ENCODE data around the gene SMARCB1. TPM values are rescaled to one million over a fixed set of nuclear protein-coding genes. Genes with fewer than 3 reads are reported as not detected.

Gene SMARCB1
- total and polyA plus RNA-seq, 2 of the 4 experiments (the other 2 are of a cell fraction): 110 to 159 TPM

DNA sequence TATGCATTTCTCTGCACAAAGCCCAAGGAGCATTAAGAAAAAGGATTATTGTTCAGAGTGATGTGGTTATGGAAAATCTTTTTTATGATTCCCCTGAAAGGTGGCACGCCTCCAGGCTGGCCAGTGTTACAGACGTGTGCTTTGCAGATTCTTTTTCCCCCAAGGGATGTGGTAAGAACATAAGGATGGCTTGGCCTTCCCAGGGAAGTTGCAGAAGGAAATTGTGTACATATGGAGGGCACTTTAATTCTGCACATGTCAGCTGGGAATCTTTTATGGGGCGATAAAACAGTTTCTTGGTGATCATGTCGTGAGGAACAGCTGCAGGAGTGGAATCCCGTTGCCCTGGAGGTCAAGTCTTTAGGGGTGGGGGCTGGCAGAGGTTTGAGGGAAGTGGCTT is 9.7 kb downstream of the SMARCB1 start:
- BruUV-seq (replicated peaks): no TSS peak
- CTCF ChIA-PET: no interaction called here
- Histone ChIP-seq H3K4me1 (ENCODE audit: control insufficient read depth, insufficient read depth, low read length) (peaks cover 1% of the 10 kb centered on the region; the same call in 1 of the 2 replicates), H3K23ac (ENCODE audit: low read depth, low read length) (no peak overlapping the region), H3K4me2 (ENCODE audit: low read depth, low read length) (no peak overlapping the region), H3K27me3 (ENCODE audit: control insufficient read depth, insufficient read depth, low read length) (no peaks in the 10 kb centered on the region), H3K9me3 (ENCODE audit: control insufficient read depth, insufficient read depth, low read length) (no peaks in the 10 kb centered on the region), H2BK20ac (ENCODE audit: low read depth, low read length) (no peak overlapping the region), H3K4ac (ENCODE audit: low read depth, low read length) (no peak overlapping the region), H4K20me1 (ENCODE audit: insufficient read depth, low read length) (peaks cover 22% of the 10 kb centered on the region), H2AK5ac (ENCODE audit: low read depth, low read length) (no peak overlapping the region), H2BK5ac (ENCODE audit: low read depth, low read length, poor library complexity, severe bottlenecking) (no peak overlapping the region), H3K79me1 (ENCODE audit: low read depth in 1 of 2, low read length in 2 of 2) (peaks cover 24 to 39% of the 10 kb centered on the region in 2 experiments), H4K91ac (ENCODE audit: insufficient read depth, low read depth, low read length) (no peak overlapping the region), H3K27ac (ENCODE audit: insufficient read depth, low read length) (no peak overlapping the region), H3K36me3 (ENCODE audit: control insufficient read depth, insufficient read depth, low read length) (peaks cover 67% of the 10 kb centered on the region), H3K14ac (replicated peaks; ENCODE audit: low read depth, low read length) (no peak overlapping the region), H4K8ac (ENCODE audit: low read depth in 2 of 2, low read length in 2 of 2) (no peak overlapping the region), H2AFZ (replicated peaks; ENCODE audit: low read length, poor library complexity) (no peak overlapping the region), H4K5ac (ENCODE audit: low read depth, low read length) (no peak overlapping the region), H3K18ac (ENCODE audit: low read depth, low read length) (no peak overlapping the region), H2BK15ac (ENCODE audit: low read depth, low read length) (no peak overlapping the region), H3K9ac (ENCODE audit: low read depth, low read length) (no peak overlapping the region), H3K9me1 (ENCODE audit: insufficient read depth, low read length) (peaks cover 6% of the 10 kb centered on the region; the same call in 1 of the 2 replicates), H3K4me3 (ENCODE audit: insufficient read depth, low read depth, low read length) (no peak overlapping the region), H3K56ac (ENCODE audit: extremely low read depth, insufficient read depth, low read length) (no peak overlapping the region), H2BK120ac (ENCODE audit: low read depth, low read length) (no peak overlapping the region), H2AK9ac (replicated peaks; ENCODE audit: low read depth, low read length, poor library complexity) (no peak overlapping the region)
- 60% methylated on average over 1 of the region's 5 CpGs; no CpG with 5 or more reads in 1 of the 2 experiments for WGBS, 2 experiments (ENCODE audit: extremely low coverage in 2 of 2, insufficient read length in 1 of 2)
- DNase-seq: no peak
- in situ Hi-C loops (cut with MboI; ENCODE audit: low sequenced_read_pairs) (no loop called here), intact Hi-C loops (cut with micrococcal nuclease) (no loop called here), dilution Hi-C loops (cut with HindIII; ENCODE audit: low sequenced_read_pairs, unreplicated experiment) (no loop called here)
- ATAC-seq (ENCODE audit: low read depth): no peak
- POLR2A ChIA-PET (ENCODE audit: unreplicated experiment): interaction anchor here (0.6 kb wide), 1 partner anchor 12 kb away, joined by 4 read pairs; no protein-coding TSS in a partner anchor
- no peak for TF ChIP-seq SMC3 (IDR thresholded peaks at IDR 0.05; ENCODE audit: low read depth, low read length)
- TF ChIP-seq CHD1 (IDR thresholded peaks at IDR 0.05; ENCODE audit: low read depth, low read length): no peak
- TF ChIP-seq, protein P1, sequence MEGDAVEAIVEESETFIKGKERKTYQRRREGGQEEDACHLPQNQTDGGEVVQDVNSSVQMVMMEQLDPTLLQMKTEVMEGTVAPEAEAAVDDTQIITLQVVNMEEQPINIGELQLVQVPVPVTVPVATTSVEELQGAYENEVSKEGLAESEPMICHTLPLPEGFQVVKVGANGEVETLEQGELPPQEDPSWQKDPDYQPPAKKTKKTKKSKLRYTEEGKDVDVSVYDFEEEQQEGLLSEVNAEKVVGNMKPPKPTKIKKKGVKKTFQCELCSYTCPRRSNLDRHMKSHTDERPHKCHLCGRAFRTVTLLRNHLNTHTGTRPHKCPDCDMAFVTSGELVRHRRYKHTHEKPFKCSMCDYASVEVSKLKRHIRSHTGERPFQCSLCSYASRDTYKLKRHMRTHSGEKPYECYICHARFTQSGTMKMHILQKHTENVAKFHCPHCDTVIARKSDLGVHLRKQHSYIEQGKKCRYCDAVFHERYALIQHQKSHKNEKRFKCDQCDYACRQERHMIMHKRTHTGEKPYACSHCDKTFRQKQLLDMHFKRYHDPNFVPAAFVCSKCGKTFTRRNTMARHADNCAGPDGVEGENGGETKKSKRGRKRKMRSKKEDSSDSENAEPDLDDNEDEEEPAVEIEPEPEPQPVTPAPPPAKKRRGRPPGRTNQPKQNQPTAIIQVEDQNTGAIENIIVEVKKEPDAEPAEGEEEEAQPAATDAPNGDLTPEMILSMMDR (conservative IDR thresholded peaks at IDR 0.05; ENCODE audit: low read depth, low read length): no peak
- TF ChIP-seq MAZ (IDR thresholded peaks at IDR 0.05; ENCODE audit: borderline replicate concordance, low read depth, low read length): no peak
- no peak for TF ChIP-seq MXI1 (IDR thresholded peaks at IDR 0.05; ENCODE audit: borderline replicate concordance, low read depth, low read length)
- TF ChIP-seq, protein P2, sequence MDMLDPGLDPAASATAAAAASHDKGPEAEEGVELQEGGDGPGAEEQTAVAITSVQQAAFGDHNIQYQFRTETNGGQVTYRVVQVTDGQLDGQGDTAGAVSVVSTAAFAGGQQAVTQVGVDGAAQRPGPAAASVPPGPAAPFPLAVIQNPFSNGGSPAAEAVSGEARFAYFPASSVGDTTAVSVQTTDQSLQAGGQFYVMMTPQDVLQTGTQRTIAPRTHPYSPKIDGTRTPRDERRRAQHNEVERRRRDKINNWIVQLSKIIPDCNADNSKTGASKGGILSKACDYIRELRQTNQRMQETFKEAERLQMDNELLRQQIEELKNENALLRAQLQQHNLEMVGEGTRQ (IDR thresholded peaks at IDR 0.05; ENCODE audit: low read depth, low read length): no peak
- TF ChIP-seq, protein P3, sequence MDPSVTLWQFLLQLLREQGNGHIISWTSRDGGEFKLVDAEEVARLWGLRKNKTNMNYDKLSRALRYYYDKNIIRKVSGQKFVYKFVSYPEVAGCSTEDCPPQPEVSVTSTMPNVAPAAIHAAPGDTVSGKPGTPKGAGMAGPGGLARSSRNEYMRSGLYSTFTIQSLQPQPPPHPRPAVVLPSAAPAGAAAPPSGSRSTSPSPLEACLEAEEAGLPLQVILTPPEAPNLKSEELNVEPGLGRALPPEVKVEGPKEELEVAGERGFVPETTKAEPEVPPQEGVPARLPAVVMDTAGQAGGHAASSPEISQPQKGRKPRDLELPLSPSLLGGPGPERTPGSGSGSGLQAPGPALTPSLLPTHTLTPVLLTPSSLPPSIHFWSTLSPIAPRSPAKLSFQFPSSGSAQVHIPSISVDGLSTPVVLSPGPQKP (IDR thresholded peaks at IDR 0.05; ENCODE audit: borderline replicate concordance, low read depth, low read length): no peak
- no peak for TF ChIP-seq POLR2A (IDR thresholded peaks at IDR 0.05; ENCODE audit: low read depth, low read length)
- no peak for TF ChIP-seq CEBPB (IDR thresholded peaks at IDR 0.05; ENCODE audit: low read depth, low read length)
- TF ChIP-seq BHLHE40 (IDR thresholded peaks at IDR 0.05; ENCODE audit: low read depth, low read length): no peak
- no peak for TF ChIP-seq NFE2L2 (IDR thresholded peaks at IDR 0.05; ENCODE audit: low read depth, low read length)
- TF ChIP-seq RAD21 (IDR thresholded peaks at IDR 0.05; ENCODE audit: low read length): no peak
- TF ChIP-seq RFX5 (IDR thresholded peaks at IDR 0.05; ENCODE audit: low read depth, low read length): no peak
- TF ChIP-seq MAFK (IDR thresholded peaks at IDR 0.05; ENCODE audit: low read depth, low read length): no peak
